ENCODE data around the gene SEMA4D.
A peak's percentile ranks its signal among the peaks of the same experiment; 100 is the strongest.

- peak; percentile 24 for TF ChIP-seq CTCF (IDR thresholded peaks at IDR 0.05; ENCODE audit: borderline replicate concordance, extremely low read depth, low read length, poor library complexity, severe bottlenecking)
- TF ChIP-seq EZH2 (IDR thresholded peaks at IDR 0.05; ENCODE audit: borderline replicate concordance, low read depth, low read length, severe bottlenecking) = no peak
These were observed 38.7 kb upstream of the SEMA4D start for GRCh38 chr9:89536600-89536999.
